Hematopoietic multipotent progenitor cell treated with erythropoietin and hydrocortisone succinate and interleukin-3 and kit ligand, for 6 days (in vitro differentiated cells): ENCODE data around the gene ENKUR.

Source experiments
- DNase-seq: peaks from one replicate; pipeline ENCODE4 v3.0.0-alpha.2; 2015

The ENKUR gene

DNA sequence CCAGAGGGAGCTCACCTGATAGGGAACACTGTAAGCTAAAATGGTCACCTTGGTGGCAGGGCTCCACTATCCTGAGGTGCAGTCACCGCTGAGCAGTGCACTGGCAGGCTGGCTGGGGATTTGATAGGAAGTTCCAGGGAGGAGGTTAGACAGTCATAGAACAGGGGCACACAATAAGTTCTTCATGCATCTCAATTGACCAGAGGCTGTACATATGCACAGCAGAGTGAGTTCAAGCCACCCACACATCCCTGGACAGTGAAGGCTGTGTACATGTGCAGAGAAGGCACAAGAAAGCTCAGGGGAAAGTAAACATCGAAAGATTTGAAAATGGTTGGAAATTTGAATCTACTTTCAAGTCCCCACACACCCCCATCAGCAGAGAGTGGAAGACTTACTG, 77.4 kb downstream of the ENKUR start:
- DNase-seq: no peak

DNA sequence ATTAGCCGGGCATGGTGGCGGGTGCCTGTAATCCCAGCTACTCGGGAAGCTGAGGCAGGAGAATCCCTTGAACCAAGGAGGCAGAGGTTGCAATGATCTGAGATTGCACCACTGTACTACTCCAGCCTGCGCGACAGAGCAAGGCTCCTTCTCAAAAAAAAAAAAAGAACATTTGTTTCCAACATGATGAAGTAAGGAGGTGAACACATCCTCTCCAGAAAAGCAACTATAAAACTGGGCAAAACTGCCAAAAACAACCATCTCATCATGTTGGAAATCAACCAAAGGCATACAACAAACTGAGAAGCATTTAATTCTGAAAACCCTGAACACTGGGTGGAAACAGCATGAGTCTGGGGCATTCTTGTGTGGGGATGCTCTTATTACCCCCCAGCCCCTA, 77.9 kb downstream of the ENKUR start:
- no peak for DNase-seq

DNA sequence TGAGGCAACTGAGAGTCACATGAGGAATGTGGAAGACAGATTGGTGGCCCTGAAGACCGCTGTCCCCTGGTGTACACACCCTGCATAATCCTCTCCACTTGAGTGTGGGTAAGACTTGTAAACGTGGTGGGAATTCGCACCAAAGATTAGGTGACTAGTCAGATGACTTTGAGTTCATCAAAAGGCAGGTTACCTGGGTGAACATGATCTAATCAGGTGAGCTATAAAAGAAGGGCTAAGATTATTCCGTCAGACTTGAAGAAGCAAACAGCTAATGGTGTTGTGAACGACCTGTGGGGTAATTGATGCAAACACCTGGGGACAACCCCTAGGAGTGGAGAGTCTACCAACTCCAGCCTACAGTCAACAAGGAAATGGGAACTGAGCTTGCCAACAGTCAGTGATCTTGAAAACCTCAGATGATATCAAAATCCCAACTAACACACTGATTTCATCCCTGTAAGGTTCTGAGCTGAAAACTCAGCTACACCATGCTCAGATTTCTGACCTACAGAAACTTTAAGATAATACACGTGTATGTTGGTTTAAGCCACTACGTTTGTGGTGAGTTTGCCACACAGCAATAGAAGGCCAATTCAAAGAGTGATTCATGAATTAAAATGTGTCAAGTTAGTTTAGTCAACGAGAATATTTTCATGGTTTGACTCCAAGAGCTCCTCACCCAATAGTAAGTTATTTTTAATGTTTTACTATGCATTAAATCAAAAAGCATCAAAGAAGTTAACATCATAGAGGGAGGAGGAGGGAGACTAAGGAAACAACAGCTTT, 80.3 kb downstream of the ENKUR start:
- no peak for DNase-seq
